SK-N-SH (cell line): ENCODE measurements around the gene ADAP1.

Experiments
- TEAD4 ChIP-seq: IDR thresholded peaks from 2 replicates; pipeline ENCODE4 v1.4.0; 2012; ENCODE audit warnings: mild to moderate bottlenecking, borderline replicate concordance; ENCODE audit not compliant: insufficient read depth
- TF ChIP-seq, protein P1 (sequence below): IDR thresholded peaks from 2 replicates; pipeline ENCODE4; 2012

GRCh38 chr7:956031-956430 lies 1.6 kb upstream of the ADAP1 start:
- TF ChIP-seq, protein P1, sequence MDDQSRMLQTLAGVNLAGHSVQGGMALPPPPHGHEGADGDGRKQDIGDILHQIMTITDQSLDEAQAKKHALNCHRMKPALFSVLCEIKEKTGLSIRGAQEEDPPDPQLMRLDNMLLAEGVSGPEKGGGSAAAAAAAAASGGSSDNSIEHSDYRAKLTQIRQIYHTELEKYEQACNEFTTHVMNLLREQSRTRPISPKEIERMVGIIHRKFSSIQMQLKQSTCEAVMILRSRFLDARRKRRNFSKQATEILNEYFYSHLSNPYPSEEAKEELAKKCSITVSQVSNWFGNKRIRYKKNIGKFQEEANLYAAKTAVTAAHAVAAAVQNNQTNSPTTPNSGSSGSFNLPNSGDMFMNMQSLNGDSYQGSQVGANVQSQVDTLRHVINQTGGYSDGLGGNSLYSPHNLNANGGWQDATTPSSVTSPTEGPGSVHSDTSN: no peak
- no peak for TF ChIP-seq TEAD4
